ENCODE results near the gene LIF.
"Not testable (repeated sequence)": the region's sequence is repeated elsewhere in the genome, so short reads cannot be mapped to it uniquely, and the experiment has no call there.

LIF gene

GRCh38 chr22:30224161-30224857 lies 22.2 kb downstream of the LIF start:
- DNase-seq (ENCODE audit: low read depth) = no peak

DNA sequence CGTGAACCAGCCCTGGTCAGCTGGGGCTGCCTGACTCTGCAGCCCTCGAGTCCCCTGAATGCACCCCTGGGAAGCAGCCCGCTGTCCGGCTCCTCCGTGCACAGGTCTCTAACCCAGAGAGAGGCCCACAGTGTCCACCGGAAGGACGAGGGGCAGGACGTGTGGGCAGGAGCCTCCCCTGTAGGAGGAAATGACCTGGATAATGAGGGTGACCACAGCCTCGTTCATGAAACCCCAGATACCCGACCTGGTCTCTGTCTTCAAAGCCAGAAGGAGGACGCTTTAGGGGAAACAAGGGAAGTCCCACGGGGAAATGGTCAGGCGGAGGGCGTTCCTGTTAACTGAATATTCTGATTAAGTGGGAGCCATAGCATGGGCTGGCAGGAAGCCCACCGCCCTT lies 23.3 kb downstream of the LIF start:
- DNase-seq (ENCODE audit: low read depth) = no peak

DNA sequence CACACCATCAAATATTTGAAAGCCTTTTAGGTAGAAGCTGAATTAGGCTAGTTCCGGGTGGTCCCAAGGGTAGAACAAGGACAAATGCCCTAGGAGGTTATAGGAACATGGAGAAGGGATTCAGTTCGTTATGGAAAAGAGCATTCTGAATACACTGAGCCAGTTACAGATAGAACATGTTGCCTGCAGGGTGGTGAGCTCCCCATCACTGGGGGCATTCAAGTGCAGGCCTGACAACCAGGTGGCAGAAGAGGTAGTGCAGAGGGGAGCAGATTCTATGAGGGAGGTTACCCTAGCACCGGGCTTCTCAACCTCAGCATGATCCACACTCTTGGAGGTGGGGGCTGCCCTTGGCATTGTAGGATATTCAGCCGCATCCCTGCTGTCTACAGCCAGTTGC lies 24.2 kb downstream of the LIF start:
- no peak for DNase-seq (ENCODE audit: low read depth)

DNA sequence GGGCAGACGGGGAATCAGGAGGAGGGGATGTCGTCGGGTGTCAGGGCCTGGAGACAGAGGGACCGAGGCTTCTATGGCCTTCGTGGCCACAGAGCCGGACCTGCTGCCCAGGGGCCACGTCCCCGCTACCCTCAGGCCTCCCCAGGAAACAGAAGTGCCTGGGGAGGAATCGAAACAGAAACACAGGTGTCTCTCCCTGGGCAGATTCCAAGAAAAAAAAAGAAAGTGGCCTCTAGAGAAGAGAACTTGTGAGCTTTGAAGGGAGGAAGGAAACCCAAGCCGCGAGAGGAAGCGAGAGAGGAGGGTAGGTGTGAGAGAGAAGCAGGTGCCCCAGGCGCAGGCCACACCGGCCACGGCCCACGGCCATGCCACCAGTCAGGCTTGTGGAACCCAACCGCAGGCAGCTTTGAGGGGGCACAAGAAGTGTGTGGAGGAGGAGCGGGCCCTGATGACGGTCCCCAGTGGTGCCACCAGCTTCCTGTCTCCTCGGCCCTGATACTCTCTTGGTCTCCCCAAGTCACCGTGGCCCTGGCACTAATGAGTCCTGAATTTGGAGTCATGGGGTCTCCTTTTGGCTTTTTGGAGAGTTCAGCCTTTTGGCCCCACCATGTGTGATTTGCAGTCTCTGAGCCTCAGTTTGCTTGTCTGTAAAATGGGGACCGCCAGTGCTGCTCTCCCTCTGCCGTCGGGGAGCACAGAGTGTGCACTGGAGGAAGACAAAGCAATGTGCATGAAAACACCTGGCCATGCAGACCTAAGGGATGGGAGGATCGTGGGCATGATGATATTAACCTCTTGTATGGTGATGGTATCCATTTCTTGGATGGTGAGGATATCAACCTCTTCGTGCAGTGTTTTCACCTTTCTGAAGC lies 25.2 kb downstream of the LIF start:
- no peak for DNase-seq (ENCODE audit: low read depth)

- no peak for DNase-seq (ENCODE audit: low read depth)
Observed at GRCh38 chr22:30220338-30221012, 26.1 kb downstream of the LIF start.

DNA sequence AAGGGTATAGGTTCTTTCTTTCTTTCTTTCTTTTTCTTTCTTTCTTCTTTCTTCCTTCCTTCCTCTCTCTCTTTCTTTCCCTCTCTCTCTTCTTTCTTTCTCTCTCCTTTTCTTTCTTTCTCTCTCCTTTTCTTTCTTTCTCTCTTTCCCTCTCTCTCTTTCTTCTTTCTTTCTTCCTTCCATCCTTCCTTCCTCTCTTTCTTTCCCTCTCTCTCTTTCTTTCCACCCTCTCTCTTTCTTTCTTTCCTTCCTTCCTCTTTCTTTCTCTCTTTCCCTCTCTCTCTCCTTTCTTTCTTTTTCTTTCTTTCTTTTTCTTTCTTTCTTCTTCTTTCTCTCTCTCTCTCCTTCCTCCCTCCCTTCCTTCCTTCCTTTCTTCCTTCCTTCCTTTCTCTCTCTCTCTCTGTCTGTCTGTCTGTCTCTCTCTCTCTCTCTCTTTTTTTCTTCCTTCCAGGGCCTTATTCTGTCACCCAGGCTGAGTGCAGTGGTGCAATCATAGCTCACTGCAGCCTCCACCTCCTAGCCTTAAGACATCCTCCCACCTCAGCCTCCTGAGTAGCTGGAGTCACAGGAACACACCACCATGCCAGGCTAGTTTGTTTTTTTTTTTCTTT lies 26.8 kb downstream of the LIF start:
- DNase-seq (ENCODE audit: low read depth) = no peak

- no peak for DNase-seq (ENCODE audit: low read depth)
Observed at GRCh38 chr22:30219049-30219654, 27.4 kb downstream of the LIF start.

DNA sequence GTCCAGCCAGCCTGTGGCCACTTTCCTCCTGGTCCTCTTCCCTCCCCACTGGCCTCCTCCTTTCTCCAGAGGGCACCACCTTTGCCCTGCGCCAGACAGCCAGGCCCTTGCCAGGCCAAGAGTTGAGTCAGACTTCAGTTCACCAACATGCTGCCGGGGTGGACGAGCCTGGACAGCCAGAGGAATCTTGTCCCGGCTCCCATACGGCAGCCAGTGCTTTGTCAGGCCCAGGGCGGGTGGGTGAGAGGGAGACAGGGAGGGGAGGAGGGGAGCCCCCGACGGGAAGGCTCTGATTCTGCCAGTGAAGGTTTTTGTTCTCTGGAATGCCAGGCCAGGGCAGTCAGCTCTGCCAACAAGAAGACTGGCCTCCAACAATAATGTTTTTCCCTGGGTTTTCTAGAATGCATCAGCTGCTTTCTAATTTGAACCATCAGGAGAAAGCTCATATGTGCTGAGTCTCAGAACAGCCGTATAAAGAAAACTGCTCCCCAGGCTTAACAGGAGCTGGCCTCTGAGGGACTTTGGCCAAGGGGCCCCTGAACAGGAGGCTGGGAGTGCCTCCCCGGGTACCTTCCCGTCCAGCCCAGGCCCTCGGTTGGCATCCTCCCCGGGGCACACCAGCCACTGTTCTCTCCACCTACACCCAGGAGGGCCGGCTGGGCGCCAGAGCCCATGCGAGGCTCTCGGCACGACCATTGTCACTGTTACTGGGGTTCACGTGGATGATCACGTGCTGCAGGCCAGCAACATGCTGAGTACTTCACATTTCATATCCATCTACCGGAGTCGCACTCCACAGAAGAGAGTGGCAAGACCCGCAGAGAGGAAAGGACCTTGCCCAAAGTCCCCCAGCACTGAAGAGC lies 28.6 kb downstream of the LIF start:
- no peak for DNase-seq (ENCODE audit: low read depth)

GRCh38 chr22:30216710-30217109 lies 29.8 kb downstream of the LIF start:
- no peak for DNase-seq (ENCODE audit: low read depth)

GRCh38 chr22:30216272-30216671 lies 30.3 kb downstream of the LIF start:
- DNase-seq (ENCODE audit: low read depth) = not testable (repeated sequence)

- no peak for DNase-seq (ENCODE audit: low read depth)
Observed at GRCh38 chr22:30214703-30215407, 31.7 kb downstream of the LIF start.

DNA sequence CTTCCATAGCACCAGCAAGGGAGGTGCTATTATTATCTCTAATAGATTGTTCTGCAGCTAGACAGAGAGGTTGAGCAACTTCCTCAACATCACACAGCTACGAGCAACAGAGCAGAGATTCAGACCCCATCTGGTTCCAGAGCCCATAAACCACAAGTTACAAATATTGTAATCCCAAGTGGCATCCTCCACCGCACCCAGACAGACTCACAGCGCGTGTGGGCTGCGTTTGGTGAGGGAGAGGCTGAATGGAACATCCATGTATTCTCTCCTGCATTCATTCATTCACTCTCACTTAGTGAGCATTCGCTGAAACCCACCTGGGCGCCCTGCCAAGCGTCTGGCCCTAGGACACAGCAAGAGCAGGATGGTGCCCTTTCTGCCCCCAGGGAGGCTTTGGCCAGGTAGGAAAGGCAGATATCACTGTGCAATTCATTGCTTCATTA lies 33.5 kb downstream of the LIF start:
- no peak for DNase-seq (ENCODE audit: low read depth)

DNA sequence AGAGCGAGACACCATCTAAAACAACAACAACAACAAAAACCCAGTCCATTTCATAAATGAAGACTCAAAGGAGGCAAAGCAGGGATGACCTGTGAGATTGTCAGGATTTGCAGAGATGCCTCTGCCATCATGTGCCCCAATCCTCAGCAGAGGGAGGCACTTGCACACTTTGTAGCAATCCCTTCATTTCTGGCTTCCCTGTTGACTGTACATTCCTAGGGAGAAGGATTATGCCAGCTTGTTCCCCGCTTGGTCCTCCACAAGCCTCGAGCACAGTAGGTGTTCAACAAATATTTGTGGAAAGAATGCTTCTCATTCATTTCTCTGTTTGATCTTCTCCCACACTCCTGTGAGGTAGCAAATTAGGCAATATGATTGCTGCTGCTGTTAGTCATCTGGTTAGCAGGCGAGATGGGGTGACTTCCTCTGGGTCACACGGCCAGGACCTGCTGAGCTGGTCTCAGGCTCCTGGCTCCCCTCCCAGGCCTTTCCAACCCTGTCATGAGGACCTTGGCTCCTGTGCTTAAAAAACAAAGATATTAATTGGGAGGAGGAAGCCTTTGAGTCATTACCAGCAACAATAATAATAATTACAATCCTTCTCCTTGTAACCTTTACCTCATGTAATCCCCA lies 34.1 kb downstream of the LIF start:
- no peak for DNase-seq (ENCODE audit: low read depth)

GRCh38 chr22:30211124-30211820 lies 35.3 kb downstream of the LIF start:
- DNase-seq (ENCODE audit: low read depth) = no peak

- no peak for DNase-seq (ENCODE audit: low read depth)
Observed at GRCh38 chr22:30210235-30210909, 36.2 kb downstream of the LIF start.

- no peak for DNase-seq (ENCODE audit: low read depth)
Observed at GRCh38 chr22:30209642-30210041, 36.9 kb downstream of the LIF start.

DNA sequence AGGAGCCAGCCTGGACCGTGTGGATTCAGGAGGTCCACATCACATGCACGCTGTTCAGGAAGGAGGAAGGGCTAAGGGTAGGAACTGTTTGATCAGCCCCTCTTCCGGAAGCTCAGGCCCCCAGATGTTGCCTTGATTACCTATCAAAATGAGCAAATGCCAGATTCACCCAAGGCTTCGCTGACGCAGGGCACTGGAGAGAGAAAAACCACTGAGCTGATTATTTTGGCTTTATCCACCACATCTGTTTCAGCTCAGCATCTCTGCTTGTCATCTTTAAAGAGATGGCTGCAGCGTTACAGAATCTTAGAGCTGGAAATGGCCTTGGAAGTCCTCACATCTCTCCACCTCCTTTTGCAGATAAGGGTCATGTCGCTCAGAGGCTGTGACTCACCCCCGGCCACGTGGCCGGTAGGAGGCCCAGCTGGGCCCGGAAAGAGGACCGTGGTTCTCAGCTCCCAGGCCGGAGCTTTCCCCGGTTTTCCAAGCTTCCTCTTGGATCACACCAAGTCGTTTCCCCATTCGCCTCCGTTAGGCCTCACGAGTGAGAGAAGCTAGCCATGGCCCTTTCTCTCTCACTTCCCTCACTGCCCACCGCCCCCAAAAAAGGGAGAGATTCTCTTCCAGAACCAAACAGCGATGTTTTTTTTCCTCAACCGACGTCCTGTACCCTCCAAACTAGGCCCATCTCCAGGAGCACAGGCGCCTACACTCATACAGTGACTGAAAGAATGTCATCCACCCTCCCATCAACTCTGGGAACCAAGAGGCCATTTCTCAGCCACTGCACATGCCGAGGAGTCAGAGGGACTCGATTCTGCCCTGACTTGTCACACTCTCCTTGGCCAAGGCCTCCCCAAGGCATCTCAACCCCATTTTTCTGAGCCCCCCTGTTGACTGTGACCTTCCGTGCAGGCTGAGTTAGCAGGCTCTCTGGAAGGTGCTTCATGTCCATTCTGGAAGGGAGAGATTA lies 37.6 kb downstream of the LIF start:
- no peak for DNase-seq (ENCODE audit: low read depth)

Measured in stimulated activated CD8-positive, alpha-beta memory T cell treated with anti-CD3 and anti-CD28 coated beads, Interleukin-15, amount 100 ng/mL, for 24 hours (primary cell).